Vagina (tissue), 2 donors: ENCODE results near the gene EHBP1L1.

Experiments used
- POLR2AphosphoS5 ChIP-seq, 2 donors: sonication (generic); formaldehyde crosslinking; IDR thresholded peaks; one replicate each; pipeline ENCODE4 v1.9.0; 2017; ENCODE audit warnings: antibody characterized with exemption in 2 of 2, mild to moderate bottlenecking in 2 of 2, low read depth in 1 of 2; ENCODE audit not compliant: insufficient read depth in 1 of 2
- TF ChIP-seq, protein P1 (sequence below), 3 experiments: fragments of 450-650 bp in 2 of 3; fragments of 200-600 bp in 1 of 3; sonication (generic) in 1 of 3; IDR thresholded peaks; one replicate each; pipeline ENCODE4 v1.5.1; 2017 to 2019; ENCODE audit warnings: antibody characterized with exemption in 3 of 3, mild to moderate bottlenecking in 2 of 3, moderate library complexity in 2 of 3

DNA sequence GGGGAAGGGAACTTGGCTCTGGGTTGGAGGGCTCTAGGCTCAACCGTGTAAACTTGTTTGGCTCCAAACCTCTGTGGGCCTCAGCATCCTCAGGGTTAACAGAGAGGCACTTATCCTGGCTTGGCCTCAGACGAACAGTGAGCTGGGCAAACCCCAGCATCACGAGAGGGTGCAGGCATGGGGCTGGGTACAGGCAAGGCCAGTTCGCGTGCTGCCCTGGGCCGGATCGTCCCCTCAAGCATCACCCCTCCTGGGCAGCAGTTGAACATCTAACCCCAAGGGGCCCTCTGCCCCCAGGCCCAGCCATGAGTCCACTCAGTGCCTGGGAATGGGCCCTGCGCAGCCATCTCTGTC, 1.9 kb downstream of the EHBP1L1 start:
- TF ChIP-seq POLR2AphosphoS5 (IDR thresholded peaks at IDR 0.05; ENCODE audit: insufficient read depth in 1 of 2, low read depth in 1 of 2) = no peak
- TF ChIP-seq, protein P1, sequence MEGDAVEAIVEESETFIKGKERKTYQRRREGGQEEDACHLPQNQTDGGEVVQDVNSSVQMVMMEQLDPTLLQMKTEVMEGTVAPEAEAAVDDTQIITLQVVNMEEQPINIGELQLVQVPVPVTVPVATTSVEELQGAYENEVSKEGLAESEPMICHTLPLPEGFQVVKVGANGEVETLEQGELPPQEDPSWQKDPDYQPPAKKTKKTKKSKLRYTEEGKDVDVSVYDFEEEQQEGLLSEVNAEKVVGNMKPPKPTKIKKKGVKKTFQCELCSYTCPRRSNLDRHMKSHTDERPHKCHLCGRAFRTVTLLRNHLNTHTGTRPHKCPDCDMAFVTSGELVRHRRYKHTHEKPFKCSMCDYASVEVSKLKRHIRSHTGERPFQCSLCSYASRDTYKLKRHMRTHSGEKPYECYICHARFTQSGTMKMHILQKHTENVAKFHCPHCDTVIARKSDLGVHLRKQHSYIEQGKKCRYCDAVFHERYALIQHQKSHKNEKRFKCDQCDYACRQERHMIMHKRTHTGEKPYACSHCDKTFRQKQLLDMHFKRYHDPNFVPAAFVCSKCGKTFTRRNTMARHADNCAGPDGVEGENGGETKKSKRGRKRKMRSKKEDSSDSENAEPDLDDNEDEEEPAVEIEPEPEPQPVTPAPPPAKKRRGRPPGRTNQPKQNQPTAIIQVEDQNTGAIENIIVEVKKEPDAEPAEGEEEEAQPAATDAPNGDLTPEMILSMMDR (IDR thresholded peaks at IDR 0.05) = no peak
